GM19025 (cell line): Measurements from ENCODE around the gene AARS2.

Source experiments
- ATAC-seq: cut with Tn5 transposase; IDR thresholded peaks from one replicate; pipeline ENCODE4 v1.9.1; 2021; ENCODE audit warnings: mild to moderate bottlenecking, low read depth, moderate library complexity; ENCODE audit not compliant: unreplicated experiment

The AARS2 gene

DNA sequence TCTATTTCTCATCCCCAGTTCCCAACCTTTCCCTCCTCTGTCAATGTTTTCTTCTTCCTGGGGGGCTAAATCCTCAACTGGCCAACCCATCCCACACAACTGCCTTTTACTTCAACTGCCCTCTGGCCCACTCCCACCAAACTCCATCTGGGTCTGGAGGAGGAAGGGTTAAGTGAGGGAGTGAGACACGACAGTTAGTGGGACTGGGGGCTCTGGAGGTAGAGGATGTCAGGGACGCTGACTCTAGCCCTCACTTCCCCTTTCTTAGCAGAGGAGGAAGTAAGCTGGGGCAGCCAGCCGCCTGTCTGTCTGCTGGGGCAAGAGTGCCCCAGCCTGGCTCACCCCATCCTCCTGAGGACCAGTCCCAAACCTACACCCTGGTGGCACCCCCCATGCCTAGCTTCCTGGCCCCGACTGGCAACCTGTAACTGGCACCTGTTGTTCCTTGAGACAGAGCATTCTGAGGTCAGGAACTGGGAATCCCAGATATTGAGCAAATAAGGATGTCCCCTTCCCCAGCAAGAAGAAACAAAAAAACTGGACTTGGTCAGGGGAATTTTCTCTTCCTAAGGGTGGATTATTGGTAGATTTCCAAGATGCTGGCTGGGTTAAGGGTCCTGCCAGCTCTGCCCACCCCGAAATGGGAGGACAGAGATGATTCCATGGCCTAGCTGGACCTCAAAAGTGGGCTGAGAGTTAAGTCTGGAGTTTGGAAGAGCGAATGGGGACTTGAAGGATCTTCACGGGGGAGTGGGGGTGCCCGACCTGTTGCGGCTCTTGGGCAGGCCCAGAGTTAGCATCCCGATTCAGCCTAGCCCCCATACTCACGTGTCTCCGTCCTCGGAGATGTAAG, 48.8 kb downstream of the AARS2 start:
- ATAC-seq = peak; percentile 28

DNA sequence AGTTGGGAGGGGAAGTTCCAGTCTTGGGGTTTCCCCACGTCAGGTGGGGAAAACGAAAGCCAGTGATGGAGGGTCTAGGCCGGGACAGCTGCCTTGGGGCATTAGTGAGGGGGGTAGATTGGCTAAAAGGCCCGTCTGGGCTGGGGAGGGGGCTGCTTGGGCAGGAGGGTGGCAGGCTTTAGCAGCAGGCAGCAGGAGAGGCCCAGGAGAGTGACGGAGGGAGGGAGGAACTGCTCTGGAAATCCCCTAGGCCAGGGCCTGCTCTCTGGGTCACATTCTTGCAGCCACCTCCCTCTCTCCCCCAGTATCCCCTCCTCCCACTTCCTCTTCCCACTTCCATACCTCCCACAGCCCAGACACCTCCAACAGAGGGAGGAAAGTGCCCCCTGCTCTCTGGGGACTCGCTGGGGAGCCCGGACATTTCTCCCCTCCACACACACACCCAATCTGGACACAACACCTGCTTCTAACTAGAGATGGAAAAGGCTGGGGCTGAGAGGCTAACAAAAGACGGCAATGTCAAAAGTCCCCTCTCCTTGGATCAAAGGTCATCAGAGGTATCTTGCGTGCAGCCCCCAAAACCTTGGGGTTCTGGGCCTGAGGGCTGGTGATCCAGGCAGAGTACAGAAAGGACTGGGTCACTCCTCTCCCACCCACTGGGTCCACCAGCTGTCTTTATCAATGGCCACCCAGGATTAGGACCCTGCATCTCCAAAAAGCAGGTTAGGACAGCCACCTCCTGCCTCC, 49.6 kb downstream of the AARS2 start:
- no peak for ATAC-seq

DNA sequence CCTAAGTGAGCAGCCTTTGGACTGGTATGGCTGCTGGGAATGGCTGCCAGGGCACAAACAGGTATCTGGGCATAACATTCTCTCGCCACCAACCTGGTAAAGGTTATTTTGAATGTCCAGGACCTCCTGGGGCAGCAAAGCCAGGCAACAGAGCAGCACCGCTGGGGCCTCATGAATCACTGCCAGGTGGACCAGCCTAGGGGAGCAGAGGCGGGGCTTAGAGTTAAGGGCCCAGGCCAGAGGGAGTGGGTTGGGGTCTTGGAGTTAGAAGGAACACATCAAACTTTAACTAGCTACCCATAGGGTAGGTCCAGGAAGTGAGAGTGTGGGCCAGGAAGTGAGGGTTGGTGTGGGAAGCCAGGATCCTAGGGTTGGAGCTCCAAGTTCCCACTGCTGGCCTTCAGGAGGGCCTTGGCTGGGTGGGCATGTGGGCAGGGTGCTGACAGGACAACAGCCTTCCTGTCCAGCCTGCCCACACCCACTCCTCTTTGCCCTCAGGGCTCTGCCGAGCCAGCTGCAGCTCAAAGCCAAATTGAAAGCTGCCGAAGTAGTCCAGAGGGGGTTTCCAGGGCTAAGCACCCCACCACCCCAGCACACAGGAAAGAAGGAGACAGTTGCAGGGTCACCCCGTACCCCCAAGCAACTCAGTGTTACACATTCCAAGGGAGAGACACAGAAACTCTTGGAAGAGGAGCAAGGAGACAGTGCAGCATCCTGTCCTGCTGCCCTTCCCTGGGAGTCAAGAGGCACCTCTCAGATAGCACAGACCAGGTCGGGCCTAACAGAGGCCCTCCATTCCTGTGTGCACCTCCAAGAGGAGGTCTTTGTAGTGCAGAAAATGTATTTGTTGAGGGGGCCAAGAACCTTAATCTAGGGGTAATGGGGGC, 50.4 kb downstream of the AARS2 start:
- no peak for ATAC-seq

DNA sequence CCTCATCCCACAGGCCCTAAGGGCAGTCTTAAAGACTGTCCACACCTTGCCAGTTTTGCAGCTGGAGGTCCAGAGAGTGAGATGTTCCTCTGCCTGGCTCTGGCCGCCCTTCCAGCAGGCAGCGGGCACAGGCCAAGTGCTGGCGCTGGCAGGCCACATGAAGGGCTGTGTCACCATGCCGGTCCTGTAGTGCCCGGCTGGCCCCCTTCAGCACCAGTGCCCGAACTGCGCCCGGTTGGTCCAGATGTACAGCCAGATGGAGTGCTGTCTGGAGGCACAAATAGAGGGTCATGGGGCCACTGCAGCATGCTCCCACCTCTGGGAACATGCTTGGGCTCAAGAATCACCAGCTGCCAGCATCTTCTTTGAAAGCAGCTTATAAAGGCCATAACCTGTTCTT, 51.6 kb downstream of the AARS2 start:
- ATAC-seq = no peak

DNA sequence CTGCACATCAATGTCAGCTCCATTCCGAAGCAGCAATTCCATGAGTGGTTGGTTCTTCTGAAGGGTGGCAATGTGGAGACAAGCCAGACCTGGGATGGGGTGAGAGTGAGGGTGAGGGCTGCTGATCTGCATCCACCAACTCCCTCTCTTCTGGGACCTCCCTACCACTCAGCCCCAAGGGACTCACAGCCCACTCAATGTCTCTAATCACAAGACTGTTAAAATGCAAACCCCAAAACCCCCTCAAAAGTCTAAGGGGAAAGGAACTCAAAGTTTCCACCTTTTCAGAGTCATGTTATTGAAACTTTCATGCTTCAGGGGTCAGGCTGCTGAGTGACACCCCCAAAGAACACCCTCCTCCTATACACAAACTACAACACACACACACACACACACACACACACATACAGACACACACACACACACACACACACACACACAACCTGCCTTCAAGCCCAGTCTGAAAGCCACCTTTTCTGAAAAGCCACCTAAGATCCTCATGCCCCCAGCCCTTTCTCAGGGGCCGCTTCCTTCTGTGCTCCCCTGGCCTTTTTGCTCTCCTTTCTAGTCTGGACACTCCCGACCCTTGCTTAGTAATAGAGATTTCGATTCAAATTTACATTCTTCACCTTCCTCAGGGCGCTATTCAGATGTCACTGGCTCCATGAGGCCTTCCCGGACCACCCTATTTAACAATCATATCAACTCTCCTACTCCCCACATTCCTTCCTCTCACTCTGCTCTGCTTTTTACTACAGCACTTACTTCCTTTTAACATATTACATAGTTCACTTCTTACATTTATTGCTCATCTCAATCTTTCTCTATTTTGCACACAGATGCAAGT, 52.5 kb downstream of the AARS2 start:
- no peak for ATAC-seq

DNA sequence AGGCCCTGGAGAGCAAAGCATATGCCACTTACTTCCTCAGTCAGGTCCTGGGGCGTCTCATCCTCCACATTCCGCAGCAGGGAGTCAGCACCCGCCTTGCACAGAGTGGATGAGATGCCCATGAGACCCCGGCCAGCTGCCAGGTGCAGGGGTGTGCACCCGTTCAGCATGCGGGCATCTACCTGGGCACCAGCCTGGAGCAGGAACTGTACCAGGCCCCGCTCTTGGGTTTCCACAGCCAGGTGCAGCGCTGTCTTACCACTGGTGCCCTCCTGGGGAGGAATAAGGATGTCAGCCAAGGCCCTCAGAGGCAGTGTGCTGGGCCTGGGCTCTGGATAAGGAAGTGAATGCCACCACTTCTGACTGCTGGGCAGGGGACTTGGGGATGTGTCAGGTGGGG, 53.1 kb downstream of the AARS2 start:
- no peak for ATAC-seq

DNA sequence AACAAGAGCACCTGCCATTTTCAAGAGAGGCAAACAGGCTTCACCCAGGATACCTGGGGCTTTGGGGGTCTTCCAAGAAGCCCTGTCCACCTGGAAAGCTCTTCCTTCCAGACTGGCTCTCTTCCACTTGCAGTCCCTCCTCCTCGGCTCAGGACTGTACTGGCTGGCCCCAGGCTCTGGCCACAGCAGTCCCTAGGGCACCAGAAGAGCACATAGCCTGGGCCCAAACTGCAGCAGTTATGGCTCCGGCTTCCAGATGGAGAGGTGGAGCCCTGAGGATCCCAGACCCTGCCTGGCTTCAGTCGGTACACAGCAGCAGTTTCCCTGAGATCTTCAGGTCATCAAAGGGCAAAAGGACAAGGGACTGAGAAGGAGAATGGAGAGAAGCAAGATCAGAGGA, 54.2 kb downstream of the AARS2 start:
- no peak for ATAC-seq

DNA sequence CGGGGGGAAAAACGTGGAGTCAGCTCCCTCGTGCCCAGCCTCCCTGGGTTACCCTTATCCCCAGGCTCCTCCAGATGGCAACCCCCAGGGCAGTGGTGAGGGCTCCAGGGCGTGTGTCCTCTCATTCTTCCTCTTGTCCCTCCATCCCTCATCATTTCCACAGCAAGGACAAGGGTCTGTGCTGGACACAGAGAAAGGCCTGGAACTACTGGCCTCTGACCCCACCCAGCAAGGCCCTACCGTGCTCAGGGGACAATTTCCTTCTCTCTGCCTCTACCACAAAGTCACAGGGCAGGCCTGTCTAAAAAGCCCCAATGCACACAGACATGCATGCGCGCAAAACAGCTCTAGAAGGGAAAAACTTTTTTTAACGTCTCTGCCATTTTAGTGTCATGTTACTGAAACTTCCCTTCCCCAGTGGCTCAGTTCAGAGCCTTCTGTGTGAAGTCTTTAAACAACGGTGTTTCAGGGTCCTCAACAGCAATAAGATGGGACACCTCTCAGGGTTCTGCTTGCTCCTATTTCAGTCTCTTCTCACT, 54.8 kb downstream of the AARS2 start:
- no peak for ATAC-seq

DNA sequence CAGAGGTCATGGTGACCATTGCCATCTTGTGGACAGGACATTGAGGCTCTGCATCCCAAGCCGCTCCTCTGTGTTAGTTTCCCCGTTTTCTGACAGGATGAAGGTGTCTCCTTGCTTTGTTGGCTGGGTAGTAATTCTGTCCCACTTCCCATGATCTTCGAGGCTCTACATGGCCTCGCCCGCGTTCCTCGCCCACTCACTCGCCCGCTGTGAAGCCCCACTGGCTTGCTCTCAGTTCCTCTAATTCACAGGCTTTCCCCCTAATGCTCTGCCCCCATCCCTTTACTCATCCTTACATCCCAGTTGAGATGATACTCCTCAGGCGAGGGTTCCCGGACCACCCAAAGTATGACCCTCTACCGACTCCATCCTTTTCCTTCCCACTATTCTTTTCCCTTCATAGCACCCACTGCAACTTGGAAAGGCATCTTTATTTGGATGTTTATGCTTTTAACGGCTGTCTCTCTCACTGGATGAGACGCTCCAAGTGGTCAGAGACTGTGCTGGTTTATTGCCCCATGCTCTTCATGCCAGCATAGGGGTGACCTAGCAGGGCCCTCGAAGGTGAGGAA, 55.3 kb downstream of the AARS2 start:
- peak; percentile 4 for ATAC-seq

DNA sequence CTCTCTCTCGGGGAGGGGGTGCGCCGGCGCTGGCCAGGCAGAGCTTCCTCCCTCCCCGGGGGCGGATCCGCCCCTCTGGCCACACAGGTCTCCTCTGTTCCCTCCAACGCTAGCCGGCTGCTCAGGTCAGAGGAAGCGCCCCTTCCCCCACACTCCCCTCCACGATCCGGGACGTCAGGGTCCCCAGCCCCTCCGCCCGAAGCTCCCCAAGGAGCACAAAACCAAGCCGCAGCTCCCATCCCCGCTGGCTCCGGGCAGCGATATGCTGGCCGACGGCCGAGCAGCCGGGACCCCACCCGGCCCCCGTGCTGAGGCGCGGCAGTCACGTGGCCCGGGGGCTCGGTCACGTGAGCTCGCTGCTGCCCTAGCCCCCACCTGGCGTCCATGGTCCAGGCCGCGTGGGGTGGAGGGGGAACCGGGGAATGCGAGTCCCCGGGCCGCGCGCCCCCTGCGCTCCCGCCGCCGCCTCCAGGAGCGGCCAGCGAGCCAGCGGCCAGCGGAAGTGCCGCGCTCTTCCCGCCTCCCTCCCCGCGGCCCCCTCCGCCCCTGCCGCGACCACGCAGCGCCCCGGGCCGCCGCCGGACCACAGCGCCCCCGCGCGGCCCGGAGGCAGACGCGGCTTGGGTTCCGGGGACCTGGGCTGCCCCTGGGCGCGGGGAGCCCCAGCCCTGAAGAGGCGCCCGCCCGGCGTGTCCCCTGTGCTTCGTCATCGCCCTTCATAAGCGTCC, 56.0 kb downstream of the AARS2 start, which contains the start of gene SLC35B2:
TSS of gene SLC35B2 (minus strand) at position 504 of the 728 bp plus-strand sequence. CDS start at position 386, 118 bp downstream.
- peak; percentile 55 for ATAC-seq

DNA sequence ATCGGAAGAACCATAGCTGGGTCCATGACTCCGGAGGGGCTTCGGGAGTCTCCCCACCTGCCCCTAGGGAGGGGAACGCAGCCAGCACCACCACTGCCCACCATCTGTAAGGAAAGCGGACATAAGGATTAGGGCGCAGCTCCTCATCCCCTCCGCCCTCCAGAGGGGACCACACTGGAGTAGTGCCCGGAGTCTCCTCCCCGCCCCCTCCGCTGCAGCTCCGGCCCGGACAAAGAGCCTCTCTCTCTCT, 56.4 kb downstream of the AARS2 start:
- no peak for ATAC-seq

DNA sequence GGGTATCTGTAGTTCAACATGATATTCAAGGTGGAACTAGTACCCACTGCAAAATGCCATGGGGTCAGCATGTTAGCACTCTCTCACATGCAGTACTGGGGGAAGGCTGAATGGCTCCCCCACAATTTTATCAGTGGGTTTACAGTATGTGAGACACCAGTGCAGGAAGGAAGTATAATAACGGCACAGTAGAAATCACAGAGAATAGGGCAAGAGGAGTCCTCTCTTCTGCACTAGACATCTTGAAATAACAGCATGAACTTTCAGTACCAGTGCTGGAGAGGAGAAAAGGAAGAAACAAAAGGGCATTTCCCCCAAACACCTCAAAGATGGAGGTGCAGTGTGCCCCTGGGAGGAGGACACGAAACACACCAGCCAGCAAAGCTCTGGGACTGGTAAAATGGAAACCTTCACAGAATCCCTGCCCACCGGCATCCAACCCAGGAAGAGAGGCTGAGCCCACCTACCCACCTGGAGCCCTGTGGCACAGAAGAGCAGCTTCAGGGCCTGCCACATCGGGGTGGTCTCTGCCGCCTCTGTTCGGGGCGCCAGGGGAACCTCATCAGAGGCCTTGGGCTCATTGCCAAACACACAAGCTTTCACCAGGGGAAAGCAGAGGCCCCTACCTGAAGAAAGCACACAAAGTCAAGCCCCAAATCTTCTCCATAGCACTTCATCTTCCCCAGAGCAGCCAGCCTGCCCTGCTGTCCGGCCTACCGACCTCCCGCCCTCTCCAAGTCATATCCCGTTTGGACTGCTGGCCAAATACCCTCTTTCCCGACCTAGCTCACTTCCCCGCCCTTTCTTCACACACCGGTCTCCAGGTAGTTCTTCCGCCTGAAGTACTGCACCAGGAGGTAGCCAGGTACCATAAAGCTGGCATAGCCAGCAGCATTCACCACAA, 57.0 kb downstream of the AARS2 start:
- no peak for ATAC-seq

DNA sequence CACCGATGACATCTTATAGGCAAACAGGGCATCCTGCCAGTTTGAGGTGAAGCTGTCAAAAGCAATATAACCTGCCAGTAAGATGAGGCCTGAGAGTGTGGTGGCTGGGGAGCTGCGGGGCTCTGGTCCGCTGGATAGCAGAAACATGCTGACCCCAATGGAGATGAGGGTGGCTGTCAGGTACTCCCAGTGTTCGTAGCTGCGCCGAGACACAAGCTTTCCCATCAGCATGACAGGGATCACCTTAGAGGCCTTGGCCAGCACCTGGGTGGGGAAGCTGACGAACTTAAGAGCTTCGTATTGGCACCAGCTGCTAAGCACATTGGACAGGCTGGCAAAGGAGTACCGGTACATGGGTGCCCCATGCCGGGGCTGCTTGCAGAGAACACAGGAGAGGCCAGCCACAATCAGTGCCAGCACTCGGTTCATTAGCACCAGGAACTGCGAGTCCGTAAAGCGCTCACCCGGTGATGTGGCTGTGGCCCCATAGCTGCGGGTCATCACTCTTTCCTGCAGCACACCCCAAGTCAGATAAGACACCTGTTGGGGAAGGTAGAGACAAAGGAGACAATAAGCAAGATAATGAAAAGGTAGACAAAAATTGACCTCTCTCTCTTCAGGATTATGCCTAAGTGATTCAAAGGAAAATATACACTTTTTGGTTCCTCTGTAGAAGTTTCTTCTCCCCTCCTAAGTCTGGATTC, 57.9 kb downstream of the AARS2 start:
- no peak for ATAC-seq

DNA sequence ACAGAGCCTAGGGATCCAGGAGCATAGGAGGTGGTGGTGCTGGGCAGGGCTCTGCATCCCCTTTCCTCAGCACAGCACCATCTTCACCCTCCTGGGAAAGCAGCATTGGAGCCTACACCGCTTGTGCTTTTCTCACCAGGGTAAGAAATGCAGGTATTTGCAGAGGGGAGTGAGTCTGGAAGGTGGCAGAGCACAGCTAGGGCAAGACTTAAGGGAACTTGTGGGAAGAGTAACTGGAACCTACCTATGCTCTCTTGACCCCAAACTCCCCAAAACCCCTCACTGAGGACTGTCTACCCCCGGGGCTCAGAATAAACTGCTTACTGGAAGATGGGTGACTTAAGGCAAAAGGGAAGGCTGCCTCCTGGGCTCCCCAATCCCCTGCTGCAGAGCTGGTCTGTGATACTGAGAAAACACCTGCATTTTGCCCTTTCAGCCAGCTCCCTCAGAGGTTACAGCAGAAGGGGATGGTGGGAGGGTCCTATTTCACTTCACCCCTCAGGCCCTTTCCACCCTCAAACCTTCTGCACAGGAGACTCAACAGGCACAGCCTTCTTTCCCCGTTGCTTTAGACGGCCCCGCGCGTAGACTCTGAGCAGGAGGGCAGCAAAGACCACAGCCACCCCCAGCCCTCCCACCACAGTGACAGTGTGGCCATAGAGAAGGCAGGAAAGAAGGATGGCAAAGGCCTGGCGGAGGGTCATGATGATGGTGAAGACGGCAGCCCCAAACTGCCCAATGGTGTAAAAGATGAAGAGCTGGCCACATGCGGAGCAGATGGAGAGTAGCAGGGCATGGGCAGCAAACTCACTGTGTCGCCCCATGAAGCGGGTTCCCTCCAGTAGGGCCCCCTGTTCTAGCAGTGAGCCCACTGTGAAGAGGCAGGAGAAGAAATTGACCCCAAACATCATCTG, 58.7 kb downstream of the AARS2 start:
- ATAC-seq = no peak

DNA sequence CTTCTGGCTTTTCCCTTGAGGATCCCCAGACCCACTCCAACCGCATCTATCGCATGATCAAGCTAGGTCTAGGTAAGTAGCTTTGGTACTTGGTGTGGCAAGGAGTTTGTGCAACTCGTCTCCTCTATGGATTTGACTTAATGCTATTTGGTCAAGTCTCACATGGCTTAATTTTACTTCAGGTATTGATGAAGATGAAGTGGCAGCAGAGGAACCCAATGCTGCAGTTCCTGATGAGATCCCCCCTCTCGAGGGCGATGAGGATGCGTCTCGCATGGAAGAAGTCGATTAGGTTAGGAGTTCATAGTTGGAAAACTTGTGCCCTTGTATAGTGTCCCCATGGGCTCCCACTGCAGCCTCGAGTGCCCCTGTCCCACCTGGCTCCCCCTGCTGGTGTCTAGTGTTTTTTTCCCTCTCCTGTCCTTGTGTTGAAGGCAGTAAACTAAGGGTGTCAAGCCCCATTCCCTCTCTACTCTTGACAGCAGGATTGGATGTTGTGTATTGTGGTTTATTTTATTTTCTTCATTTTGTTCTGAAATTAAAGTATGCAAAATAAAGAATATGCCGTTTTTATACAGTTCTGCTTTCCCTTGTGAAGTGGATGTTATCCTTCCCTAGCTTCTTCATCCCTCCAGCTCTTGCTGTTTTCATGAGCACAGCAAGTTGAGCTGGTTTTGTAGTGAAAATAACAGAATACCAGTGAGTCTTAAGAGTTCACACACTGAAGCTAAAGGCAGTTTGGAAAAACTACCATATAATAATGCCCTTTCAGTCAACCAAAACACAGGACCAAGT, 59.6 kb downstream of the AARS2 start:
- no peak for ATAC-seq
